ENCODE measurements around the gene BHLHE40. TPM values are rescaled to one million over a fixed set of nuclear protein-coding genes. Genes with fewer than 3 reads are reported as not detected.
A peak's percentile ranks its signal among the peaks of the same experiment; 100 is the strongest.

The BHLHE40 gene
- total and polyA plus RNA-seq, 2 of the 13 experiments (the other 11 are each of a cell fraction or from before 2014, with no cell fraction given), result 1.8 to 51.0 TPM

GRCh38 chr3:4981665-4982494 lies 2.6 kb downstream of the BHLHE40 start (continued):
- TF ChIP-seq KAT7 (CRISPR knock-in tag; IDR thresholded peaks at IDR 0.05; ENCODE audit: borderline replicate concordance), result peak; percentile 58; the same call in 1 of the 2 replicates
- no peak for TF ChIP-seq HNRNPK (IDR thresholded peaks at IDR 0.05; ENCODE audit: low read depth, low read length, poor library complexity, severe bottlenecking)
- no peak for TF ChIP-seq TMF1 (CRISPR knock-in tag; IDR thresholded peaks at IDR 0.05; ENCODE audit: low read depth)
- TF ChIP-seq TFE3 (CRISPR knock-in tag; IDR thresholded peaks at IDR 0.05), result 0 out of 2 replicates have a peak, but pooled peaks have one; percentile 3
- no peak for TF ChIP-seq ZNF556 (CRISPR knock-in tag; IDR thresholded peaks at IDR 0.05; ENCODE audit: borderline replicate concordance)
- TF ChIP-seq CEBPB (IDR thresholded peaks at IDR 0.05; ENCODE audit: borderline replicate concordance, low read depth, low read length), result peak; percentile 99
- 0 out of 2 replicates have a peak, but pooled peaks have one; percentile 45 for TF ChIP-seq ZNF335 (CRISPR knock-in tag; IDR thresholded peaks at IDR 0.05)
- TF ChIP-seq ZFP36 (IDR thresholded peaks at IDR 0.05; ENCODE audit: borderline replicate concordance, low read depth, low read length, partially characterized antibody), result no peak
- TF ChIP-seq KDM5A (IDR thresholded peaks at IDR 0.05; ENCODE audit: borderline replicate concordance, low read length), result 0 out of 2 replicates have a peak, but pooled peaks have one; percentile 9
- TF ChIP-seq MYPOP (CRISPR knock-in tag; IDR thresholded peaks at IDR 0.05), result peak; percentile 51; the same call in 1 of the 2 replicates
- TF ChIP-seq ARNTL (CRISPR knock-in tag; IDR thresholded peaks at IDR 0.05), result no peak
- no peak for TF ChIP-seq ZSCAN31 (CRISPR knock-in tag; IDR thresholded peaks at IDR 0.05; ENCODE audit: low read depth)
- TF ChIP-seq MEIS1 (CRISPR knock-in tag; IDR thresholded peaks at IDR 0.05; ENCODE audit: borderline replicate concordance), result no peak
- no peak for TF ChIP-seq ZNF674 (CRISPR knock-in tag; IDR thresholded peaks at IDR 0.05; ENCODE audit: low read depth)
